HG03025 (cell line): ENCODE measurements around the gene SORL1.

Source experiments
- ATAC-seq: cut with Tn5 transposase; IDR thresholded peaks from one replicate; pipeline ENCODE4 v1.9.1; 2021; ENCODE audit warnings: mild to moderate bottlenecking, moderate library complexity; ENCODE audit not compliant: unreplicated experiment, low FRiP score

Gene SORL1

GRCh38 chr11:121451178-121451985 lies 732 bp upstream of the SORL1 start:
- ATAC-seq = peak; percentile 6

- peak; percentile 11 for ATAC-seq
Observed at GRCh38 chr11:121452609-121453150, 566 bp downstream of the SORL1 start, which contains the start of gene SORL1-AS1. SORL1-AS1 (minus strand) TSS chr11:121452967.

GRCh38 chr11:121453589-121454299 lies 1.6 kb downstream of the SORL1 start:
- ATAC-seq = no peak

- no peak for ATAC-seq
Observed at GRCh38 chr11:121455115-121455514, 3.0 kb downstream of the SORL1 start.

GRCh38 chr11:121456151-121456550 lies 4.0 kb downstream of the SORL1 start:
- no peak for ATAC-seq

GRCh38 chr11:121456816-121457431 lies 4.8 kb downstream of the SORL1 start:
- no peak for ATAC-seq

- no peak for ATAC-seq
Observed at GRCh38 chr11:121458551-121458950, 6.4 kb downstream of the SORL1 start.

- ATAC-seq = no peak
Observed at GRCh38 chr11:121459413-121460017, 7.4 kb downstream of the SORL1 start.

GRCh38 chr11:121460941-121461514 lies 8.9 kb downstream of the SORL1 start:
- ATAC-seq = no peak

GRCh38 chr11:121461843-121462242 lies 9.7 kb downstream of the SORL1 start:
- ATAC-seq = no peak

- ATAC-seq = no peak
Observed at GRCh38 chr11:121463689-121464335, 11.7 kb downstream of the SORL1 start.

GRCh38 chr11:121464352-121464946 lies 12.3 kb downstream of the SORL1 start:
- ATAC-seq = peak; percentile 32

- no peak for ATAC-seq
Observed at GRCh38 chr11:121465709-121466062, 13.6 kb downstream of the SORL1 start.

- no peak for ATAC-seq
Observed at GRCh38 chr11:121466063-121466794, 14.1 kb downstream of the SORL1 start.

- ATAC-seq = no peak
Observed at GRCh38 chr11:121467471-121467870, 15.4 kb downstream of the SORL1 start.

GRCh38 chr11:121467965-121468364 lies 15.9 kb downstream of the SORL1 start:
- ATAC-seq = peak; percentile 46

GRCh38 chr11:121469910-121470309 lies 17.8 kb downstream of the SORL1 start:
- ATAC-seq = no peak

GRCh38 chr11:121471167-121471566 lies 19.1 kb downstream of the SORL1 start:
- no peak for ATAC-seq

GRCh38 chr11:121472312-121472711 lies 20.2 kb downstream of the SORL1 start:
- ATAC-seq = no peak
